Measurements from ENCODE around the gene ZNF559.

- no peak for TF ChIP-seq EZH2 (IDR thresholded peaks at IDR 0.05; ENCODE audit: borderline replicate concordance, low read depth, low read length, poor library complexity, severe bottlenecking)
- TF ChIP-seq, protein P1, sequence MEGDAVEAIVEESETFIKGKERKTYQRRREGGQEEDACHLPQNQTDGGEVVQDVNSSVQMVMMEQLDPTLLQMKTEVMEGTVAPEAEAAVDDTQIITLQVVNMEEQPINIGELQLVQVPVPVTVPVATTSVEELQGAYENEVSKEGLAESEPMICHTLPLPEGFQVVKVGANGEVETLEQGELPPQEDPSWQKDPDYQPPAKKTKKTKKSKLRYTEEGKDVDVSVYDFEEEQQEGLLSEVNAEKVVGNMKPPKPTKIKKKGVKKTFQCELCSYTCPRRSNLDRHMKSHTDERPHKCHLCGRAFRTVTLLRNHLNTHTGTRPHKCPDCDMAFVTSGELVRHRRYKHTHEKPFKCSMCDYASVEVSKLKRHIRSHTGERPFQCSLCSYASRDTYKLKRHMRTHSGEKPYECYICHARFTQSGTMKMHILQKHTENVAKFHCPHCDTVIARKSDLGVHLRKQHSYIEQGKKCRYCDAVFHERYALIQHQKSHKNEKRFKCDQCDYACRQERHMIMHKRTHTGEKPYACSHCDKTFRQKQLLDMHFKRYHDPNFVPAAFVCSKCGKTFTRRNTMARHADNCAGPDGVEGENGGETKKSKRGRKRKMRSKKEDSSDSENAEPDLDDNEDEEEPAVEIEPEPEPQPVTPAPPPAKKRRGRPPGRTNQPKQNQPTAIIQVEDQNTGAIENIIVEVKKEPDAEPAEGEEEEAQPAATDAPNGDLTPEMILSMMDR (conservative IDR thresholded peaks at IDR 0.05; ENCODE audit: low read depth, low read length): no peak
These were observed 441 bp upstream of the ZNF559 start for GRCh38 chr19:9323557-9323918.
